Activated naive CD4-positive, alpha-beta T cell (primary cell): ENCODE results near the gene ZNF618.

Experiments
- DNase-seq, 4 experiments: peaks; one replicate each; lab custom pipeline; 2025; lab: John Stamatoyannopoulos, UW

Gene ZNF618

DNA sequence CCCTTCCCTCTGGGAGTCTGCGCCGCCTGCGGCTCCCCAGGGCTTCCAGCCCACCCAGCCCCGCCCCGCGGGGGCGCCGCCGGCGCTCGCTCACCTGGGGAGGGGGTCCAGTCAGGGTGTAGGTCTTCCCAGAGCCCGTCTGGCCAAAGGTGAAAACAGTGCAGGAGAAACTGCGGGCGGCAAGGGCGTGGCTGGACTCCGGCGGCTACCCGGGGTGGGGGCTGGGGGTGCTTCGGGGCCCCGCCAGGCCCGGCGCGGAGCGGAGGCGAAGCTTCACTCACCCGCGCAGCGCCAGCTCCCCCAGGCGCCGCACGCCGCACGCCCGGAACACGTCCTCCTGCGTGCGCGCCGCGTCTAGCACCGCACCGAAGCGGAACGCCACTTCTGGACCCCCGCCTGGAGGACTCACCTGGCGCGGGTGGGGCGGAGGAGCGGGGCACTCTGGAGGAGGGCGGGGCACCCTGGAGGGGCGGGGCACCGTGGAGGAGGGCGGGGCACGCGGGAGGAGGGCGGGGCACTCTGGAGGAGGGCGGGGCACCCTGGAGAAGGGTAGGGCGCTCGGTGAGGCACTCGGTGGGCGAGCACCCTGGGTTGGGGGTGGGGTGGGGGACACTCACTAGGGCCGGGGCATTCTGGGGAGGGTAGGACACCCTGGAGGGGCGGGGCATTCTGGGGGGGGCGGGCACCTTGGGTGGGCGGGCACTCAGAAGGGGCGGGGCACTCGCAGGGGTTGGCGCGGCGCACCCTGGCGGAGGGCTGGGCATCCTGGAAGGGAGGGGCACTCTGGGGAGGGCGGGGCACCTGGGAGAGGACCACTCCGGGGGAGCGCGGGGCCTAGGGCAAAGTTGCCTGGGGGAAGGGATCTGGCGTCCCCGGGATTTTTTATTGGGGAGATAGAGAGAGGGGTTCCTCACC, 222.2 kb downstream of the ZNF618 start:
- DNase-seq, result peak in 1 of 4 experiments; percentile 18

GRCh38 chr9:114098936-114099668, 223.0 kb downstream of the ZNF618 start, which contains the start of gene KIF12:
TSS of gene KIF12 (minus strand) at chr9:114099292. CDS start at chr9:114099276, 16 bp downstream.
- no peak for DNase-seq

DNA sequence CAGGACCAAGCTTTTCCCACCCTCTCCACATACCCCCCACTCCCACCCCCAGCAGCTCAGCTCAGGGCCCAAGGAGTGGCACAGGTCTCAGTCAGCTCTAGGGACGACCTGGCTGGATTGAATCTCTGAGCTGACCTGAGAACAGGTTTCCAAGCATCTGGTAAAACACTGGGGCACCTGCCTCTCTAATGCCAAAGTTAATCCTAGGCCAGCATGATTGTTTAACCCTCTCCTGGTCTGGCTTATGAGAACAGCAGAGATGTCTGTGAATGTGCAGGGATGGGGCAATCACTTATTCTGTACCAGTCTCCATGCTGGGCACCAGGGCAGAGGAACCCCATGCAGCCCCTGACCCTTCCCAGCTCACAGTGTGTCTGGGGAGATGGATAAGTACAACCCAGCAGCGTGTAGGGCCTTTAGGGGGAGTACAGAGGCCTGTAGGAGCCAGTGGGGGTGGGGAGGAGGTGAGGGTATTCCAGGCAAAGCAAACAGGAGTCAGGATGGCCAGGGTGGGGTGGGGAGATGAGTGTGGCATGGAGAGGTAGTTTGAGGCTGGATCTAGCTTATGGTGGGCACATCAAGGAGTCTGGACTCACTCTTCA, 223.7 kb downstream of the ZNF618 start:
- no peak for DNase-seq

DNA sequence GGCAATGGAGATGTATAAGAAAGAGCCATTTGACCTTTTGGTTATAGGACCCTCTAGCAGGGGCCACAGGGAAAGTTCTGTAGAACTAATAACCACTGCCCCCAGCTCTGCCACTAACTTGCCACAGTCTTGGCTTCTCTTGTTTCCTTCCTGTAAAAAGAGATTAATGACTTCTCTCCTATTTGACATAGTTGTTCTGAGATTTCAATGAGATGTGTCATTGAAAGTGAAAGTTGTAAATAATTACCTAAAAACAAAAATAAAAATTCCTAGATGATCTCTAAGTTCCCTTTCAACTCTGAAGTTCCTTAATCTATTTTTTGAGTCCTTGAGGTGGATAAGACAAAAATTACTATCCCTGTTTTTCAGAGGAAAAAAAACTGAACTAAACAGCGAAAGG, 224.4 kb downstream of the ZNF618 start:
- DNase-seq, result no peak

DNA sequence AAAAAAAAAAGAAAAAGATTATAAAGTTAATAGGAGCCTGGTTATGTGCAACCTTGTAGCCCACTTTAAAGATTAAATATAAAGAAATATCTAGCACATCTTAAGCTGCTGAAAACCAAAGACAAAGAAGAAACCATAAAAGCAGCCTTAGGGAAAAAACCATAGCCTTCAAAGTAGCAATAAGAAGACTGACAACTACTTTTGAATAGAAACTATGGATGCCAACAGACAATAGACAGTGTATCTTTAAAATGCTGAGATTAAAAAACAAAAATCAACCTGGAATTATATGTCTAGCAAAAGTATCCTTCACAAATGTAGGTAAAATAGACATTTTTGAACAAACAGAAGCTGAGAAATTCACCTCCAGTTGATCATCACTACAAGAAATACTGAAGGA, 226.4 kb downstream of the ZNF618 start:
- no peak for DNase-seq

DNA sequence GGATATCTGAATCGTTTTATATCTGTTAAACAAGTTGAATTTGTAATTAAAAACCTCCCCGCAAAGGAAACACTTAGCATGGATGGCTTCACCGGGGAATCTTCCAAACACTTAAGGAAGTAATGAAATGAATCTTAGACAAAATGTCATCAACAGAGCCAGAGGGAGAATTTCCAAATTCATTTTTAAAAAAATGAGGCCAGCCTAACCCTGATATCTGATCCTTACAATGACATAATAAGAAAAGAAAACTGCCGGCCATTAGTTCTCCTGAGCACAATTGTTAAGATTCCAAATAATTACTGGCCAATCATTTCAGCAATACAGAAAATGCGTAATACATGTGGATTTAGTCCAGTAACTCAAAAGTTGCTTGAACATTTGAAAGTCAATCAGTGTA, 229.1 kb downstream of the ZNF618 start:
- no peak for DNase-seq
